Activated naive CD4-positive, alpha-beta T cell treated with anti-CD3 and anti-CD28 coated beads, Interleukin-2, amount 10 ng/mL, durations not matched to agents 5 hours and 36 hours (primary cell): ENCODE results near the gene IGSF9. TPM values are rescaled to one million over a fixed set of nuclear protein-coding genes. Genes with fewer than 3 reads are reported as not detected.

Experiments used
- microRNA-seq: library from miRNA; unstranded; fragments of <30 nt; microRNA quantifications from one replicate; pipeline ENCODE4 v1.2.0, GENCODE V29; 2022; ENCODE audit warnings: borderline microRNAs expressed, borderline replicate concordance
- total RNA-seq, 2 experiments: library from RNA; stranded (reverse); gene quantifications; one replicate each; pipeline ENCODE4 v1.2.3, GENCODE V29; 2021

Gene IGSF9, protein sequence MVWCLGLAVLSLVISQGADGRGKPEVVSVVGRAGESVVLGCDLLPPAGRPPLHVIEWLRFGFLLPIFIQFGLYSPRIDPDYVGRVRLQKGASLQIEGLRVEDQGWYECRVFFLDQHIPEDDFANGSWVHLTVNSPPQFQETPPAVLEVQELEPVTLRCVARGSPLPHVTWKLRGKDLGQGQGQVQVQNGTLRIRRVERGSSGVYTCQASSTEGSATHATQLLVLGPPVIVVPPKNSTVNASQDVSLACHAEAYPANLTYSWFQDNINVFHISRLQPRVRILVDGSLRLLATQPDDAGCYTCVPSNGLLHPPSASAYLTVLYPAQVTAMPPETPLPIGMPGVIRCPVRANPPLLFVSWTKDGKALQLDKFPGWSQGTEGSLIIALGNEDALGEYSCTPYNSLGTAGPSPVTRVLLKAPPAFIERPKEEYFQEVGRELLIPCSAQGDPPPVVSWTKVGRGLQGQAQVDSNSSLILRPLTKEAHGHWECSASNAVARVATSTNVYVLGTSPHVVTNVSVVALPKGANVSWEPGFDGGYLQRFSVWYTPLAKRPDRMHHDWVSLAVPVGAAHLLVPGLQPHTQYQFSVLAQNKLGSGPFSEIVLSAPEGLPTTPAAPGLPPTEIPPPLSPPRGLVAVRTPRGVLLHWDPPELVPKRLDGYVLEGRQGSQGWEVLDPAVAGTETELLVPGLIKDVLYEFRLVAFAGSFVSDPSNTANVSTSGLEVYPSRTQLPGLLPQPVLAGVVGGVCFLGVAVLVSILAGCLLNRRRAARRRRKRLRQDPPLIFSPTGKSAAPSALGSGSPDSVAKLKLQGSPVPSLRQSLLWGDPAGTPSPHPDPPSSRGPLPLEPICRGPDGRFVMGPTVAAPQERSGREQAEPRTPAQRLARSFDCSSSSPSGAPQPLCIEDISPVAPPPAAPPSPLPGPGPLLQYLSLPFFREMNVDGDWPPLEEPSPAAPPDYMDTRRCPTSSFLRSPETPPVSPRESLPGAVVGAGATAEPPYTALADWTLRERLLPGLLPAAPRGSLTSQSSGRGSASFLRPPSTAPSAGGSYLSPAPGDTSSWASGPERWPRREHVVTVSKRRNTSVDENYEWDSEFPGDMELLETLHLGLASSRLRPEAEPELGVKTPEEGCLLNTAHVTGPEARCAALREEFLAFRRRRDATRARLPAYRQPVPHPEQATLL
- not detected for total RNA-seq

DNA sequence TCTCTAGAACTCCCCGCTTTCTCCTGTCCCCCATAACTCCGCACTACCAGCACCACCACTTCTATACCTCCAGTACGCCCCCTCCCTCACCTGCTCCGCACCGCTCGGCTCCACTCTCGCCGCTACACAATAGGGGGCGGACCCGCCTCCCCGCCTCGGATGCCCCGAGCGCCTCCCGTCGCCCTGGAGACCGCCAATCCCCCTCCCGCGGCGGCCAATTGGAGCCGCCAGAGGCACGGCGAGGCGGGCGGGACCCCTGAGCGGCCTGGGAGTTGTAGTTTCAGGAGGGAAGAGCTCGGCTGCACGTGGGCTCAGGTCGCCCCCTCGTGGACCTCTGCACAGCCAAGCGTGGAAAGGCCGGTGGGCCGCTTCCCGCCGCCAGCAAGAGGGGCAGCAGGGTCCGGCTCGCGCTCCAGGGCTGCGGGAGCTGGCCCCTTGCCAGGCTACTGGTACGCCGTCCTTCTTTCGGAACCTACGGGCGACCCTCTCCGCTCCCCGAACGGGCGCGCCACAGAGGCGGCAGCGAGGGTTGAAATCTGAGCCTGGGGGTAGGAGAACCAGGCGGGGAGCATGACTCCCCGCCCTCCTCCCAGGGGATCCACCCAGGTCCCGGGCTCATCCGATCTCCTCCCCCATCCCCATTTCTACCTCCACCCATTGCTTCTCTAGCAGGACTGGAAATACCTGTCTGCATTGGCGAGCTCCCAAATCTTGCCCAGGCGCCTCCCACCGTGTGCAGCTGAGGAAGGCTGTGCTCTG lies at the start of gene IGSF9:
Gene IGSF9 (minus strand): TSS at position 131 of the 759 bp plus-strand sequence. CDS start 2,159 bp downstream, outside the sequence.

DNA sequence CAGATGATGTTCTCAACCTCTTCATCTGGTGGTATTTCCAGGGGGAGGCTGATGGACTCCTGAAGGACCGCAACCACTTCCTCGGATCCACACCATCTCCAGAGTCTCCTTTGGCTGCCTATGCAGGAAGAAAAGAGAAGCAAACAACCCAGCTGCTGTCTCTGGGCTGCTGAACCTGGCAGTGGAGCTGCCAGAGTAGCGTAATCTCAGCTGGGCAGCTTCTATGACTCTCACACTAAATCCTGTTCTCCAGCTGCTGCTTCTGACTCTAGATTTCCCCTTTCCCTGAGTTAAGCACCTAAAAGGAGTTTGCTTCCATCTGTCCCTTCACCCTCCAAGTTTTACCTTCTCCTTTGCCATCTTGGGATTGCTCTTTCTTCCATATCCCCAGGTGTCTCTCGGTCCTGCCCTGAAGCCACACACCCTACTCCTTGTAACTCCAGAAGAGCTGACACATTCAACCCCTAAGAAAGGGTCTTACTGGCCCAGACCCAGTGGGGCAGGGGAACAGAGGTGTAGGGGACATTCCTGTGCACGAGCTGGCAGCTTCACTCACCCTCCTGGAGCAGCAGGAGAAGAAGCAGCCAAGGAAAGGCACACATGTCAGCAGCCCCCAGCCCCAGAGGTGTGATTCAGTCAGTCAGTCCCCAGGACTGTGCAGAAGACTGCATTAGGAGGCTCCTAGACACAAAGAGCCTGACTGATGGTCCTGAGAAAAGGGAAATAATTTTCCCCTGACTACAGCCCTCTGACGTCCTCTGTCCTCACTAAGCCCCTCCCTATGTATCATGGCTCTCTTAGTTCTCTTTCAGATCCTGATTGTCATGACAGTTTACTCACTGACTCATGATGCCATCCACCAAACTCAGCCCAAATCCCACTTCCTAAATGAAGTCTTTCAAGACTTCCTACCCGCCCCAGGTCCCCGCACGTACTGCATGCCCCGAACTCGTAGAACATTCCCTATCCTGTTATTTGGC lies 8.4 kb upstream of the IGSF9 start, which contains the start of gene SLAMF9:
Gene SLAMF9 (minus strand): TSS at position 702 of the 980 bp plus-strand sequence. CDS start 100 bp downstream, at position 602.

DNA sequence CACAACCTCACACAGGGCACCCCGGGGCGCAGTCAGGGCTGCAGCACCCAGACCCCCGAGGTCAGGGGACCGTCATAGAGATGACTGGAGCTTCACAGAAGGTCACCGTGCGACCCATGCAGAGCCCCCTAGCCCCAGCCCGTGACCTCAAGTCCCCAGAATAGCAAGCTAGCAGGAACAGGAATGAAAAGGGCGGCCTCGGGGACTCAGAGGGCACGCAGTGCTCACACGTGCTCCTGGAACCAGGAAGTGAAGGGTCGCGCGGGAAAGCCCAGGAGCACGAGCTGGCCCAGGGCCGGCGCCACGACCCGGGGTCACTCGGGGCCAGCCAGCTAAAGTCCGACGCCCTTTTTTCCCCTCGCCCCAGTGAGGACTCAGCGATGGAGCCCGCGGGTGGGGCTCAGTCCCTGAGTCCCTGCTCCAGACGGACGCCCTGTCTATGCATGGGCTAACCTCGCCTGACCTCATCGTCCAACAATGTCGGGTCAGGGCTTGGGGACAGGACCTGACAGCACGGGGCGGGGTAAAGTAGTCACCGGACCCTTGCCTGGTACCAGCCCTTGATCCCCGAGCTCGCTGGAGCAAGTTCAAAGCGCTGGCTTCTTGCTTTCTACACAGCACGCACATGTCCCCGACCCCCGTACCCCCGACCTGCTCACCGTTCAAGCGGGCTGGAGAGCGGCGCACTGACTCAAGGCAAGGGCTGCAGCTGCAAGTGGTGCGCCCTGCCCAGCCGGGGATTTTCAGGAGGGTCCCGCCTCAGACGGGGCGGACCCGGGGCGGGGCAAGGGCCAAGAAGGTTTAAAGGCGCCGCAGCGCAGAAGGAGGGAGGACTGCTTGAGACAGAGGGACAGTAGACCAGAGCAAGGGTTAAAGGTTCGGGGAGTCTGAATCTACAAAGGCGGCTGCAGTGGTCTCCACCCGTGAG lies 20.4 kb downstream of the IGSF9 start, which contains the start of gene TAGLN2:
Gene TAGLN2 (minus strand): TSS at position 717 of the 928 bp plus-strand sequence. CDS start 4,998 bp downstream, outside the sequence.

DNA sequence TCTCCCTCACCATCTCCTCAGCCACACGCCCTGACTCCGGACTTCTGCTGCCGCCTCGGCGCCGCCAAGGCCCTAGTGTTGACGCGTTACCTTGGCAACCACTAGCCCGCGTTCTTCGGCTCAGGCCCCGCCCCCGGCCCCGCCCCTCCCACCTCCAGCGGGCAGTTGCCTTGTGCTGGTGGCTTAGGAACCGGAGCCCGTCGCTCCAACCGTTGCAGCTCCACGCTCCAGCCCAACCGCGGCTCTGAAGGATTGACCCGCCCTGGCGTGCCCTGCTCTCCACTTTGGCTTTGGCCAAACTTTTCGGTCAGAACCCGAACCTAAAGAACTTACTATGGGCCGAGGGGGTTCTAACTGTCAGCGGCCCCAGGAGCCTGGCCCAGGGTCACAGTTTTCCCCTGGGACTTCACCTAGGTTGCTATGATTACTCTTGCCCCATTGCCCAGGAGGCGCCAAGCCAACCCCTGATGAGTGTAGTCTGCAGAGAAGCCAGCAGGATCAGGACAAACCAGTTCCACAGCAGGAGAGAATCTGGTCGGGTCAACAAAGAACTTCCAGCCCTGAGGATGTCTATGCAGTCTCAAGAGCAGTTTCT lies 45.2 kb downstream of the IGSF9 start, which contains the start of gene CFAP45:
Gene CFAP45 (minus strand): TSS at position 80 of the 595 bp plus-strand sequence. CDS start 67 bp downstream, at position 13.

Small RNA genes within 50 kb of the gene (microRNA-seq; reads per million reads assigned to microRNA genes)
- gene MIR4259: not detected

Other genes with a start within 250 kb of the IGSF9 start
- gene CRP, start 231.0 kb downstream of the IGSF9 start, total RNA-seq: not detected
- 10 to 100 TPM; 24.9 to 25.0 TPM for gene DUSP23, start 164.7 kb downstream of the IGSF9 start, total RNA-seq
- gene FCRL6, start 143.3 kb downstream of the IGSF9 start, total RNA-seq: not detected
- under 1 TPM; 0.48 to 0.60 TPM for gene SLAMF8, start 118.7 kb downstream of the IGSF9 start, total RNA-seq
- gene VSIG8, start 83.0 kb downstream of the IGSF9 start, total RNA-seq: not detected
- gene CFAP45, start 45.4 kb downstream of the IGSF9 start, total RNA-seq: under 1 TPM; 0.76 to 0.91 TPM
- gene TAGLN2, start 20.1 kb downstream of the IGSF9 start, total RNA-seq: 100 to 1,000 TPM; 371 to 390 TPM
- not detected for gene SLAMF9, start 8.6 kb upstream of the IGSF9 start, total RNA-seq
- gene PIGM, start 86.4 kb upstream of the IGSF9 start, total RNA-seq: 1 to 10 TPM; 6.4 to 6.6 TPM
- gene KCNJ10, start 124.5 kb upstream of the IGSF9 start, total RNA-seq: not detected
- gene KCNJ9, start 135.9 kb upstream of the IGSF9 start, total RNA-seq: not detected
- gene IGSF8, start 153.0 kb upstream of the IGSF9 start, total RNA-seq: 10 to 100 TPM; 38.4 to 39.5 TPM
- not detected for gene ATP1A2, start 170.1 kb upstream of the IGSF9 start, total RNA-seq
- not detected for gene ATP1A4, start 206.0 kb upstream of the IGSF9 start, total RNA-seq
- under 1 TPM in 1 of 2 experiments, not detected in 1; 0.35 TPM for gene CASQ1, start 245.0 kb upstream of the IGSF9 start, total RNA-seq